Esophagus (tissue), 2 donors: ENCODE measurements around the gene NEMP1. TPM values are rescaled to one million over a fixed set of nuclear protein-coding genes. Genes with fewer than 3 reads are reported as not detected.
"Not testable (repeated sequence)": the region's sequence is repeated elsewhere in the genome, so short reads cannot be mapped to it uniquely, and the experiment has no call there.

ENCODE experiments used
- H3K27ac ChIP-seq, 2 donors: one replicate each; pipeline ENCODE4 v1.5.1; 2013; ENCODE audit warnings: low read depth in 2 of 2, mild to moderate bottlenecking in 2 of 2, inconsistent platforms in 1 of 2, low read length in 1 of 2, moderate library complexity in 1 of 2
- H3K27me3 ChIP-seq, 2 donors: one replicate each; pipeline ENCODE4 v1.6.1; 2013; ENCODE audit warnings: low read length in 2 of 2, control low read depth in 1 of 2, mild to moderate bottlenecking in 1 of 2; ENCODE audit not compliant: insufficient read depth in 2 of 2, control insufficient read depth in 1 of 2
- H3K36me3 ChIP-seq, 2 donors: one replicate each; pipeline ENCODE4 v1.6.1; 2013; ENCODE audit warnings: low read length in 1 of 2; ENCODE audit not compliant: control insufficient read depth in 2 of 2, insufficient read depth in 2 of 2
- H3K4me1 ChIP-seq, 2 donors: one replicate each; pipeline ENCODE4 v1.6.1; 2013; ENCODE audit warnings: low read length in 1 of 2; ENCODE audit not compliant: control insufficient read depth in 2 of 2, insufficient read depth in 2 of 2
- H3K4me3 ChIP-seq, 2 donors: one replicate each; pipeline ENCODE4 v1.5.1; 2013; ENCODE audit warnings: low read length in 2 of 2, mild to moderate bottlenecking in 2 of 2, low read depth in 1 of 2, moderate library complexity in 1 of 2
- H3K9me3 ChIP-seq, 2 donors: one replicate each; pipeline ENCODE4 v1.6.1; 2013; ENCODE audit warnings: mild to moderate bottlenecking in 2 of 2, low read depth in 1 of 2, low read length in 1 of 2, moderate library complexity in 1 of 2; ENCODE audit not compliant: control insufficient read depth in 2 of 2, insufficient read depth in 1 of 2
- WGBS, 2 donors: extraction: QIAGEN DNeasy Blood & Tissue Kit; methylation state at CpG; one replicate each; pipeline ENCODE4 v1.1.7; 2013; 5-methylcytosine and 5-hydroxymethylcytosine counted together
- polyA plus RNA-seq, 2 donors: library from polyadenylated mRNA; stranded (reverse); fragments of 200-250 nt; gene quantifications; one replicate each; pipeline ENCODE4 v1.2.3, GENCODE V29; 2013
- donor health status: healthy with polysubstance abuse.
- donor health status: Bipolar disorder and iron deficiency.

Gene NEMP1
- polyA plus RNA-seq, 2 donors: 3.0 TPM

DNA sequence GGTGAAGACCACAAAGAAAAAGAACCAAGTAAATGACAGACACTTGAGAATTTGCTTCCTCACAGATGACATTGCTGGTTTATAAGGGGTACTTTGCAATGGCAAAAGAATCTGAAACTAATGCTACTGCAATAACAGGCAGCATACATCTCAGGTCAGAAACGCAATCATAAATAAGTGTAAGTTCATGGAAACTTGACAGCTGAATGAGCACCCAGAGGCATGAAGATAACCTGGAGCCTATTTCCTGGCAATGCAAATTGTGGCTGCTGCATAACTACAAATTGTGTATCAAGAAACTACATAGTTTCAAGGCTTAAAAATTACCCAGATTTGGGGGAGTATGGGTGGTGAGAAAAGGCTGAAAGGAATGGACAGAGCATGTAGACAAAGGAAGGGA, 20.1 kb downstream of the NEMP1 start:
- Histone ChIP-seq H3K4me1 (no peaks in the 10 kb centered on the region), H3K4me3 (no peak overlapping the region), H3K9me3 (no peaks in the 10 kb centered on the region), H3K27me3 (no peaks in the 10 kb centered on the region), H3K27ac (no peak overlapping the region), H3K36me3 (peaks cover 4 to 9% of the 10 kb centered on the region in 2 donors)
- 90 to 91% methylated on average over 1 of the region's 1 CpG for WGBS, 2 donors

DNA sequence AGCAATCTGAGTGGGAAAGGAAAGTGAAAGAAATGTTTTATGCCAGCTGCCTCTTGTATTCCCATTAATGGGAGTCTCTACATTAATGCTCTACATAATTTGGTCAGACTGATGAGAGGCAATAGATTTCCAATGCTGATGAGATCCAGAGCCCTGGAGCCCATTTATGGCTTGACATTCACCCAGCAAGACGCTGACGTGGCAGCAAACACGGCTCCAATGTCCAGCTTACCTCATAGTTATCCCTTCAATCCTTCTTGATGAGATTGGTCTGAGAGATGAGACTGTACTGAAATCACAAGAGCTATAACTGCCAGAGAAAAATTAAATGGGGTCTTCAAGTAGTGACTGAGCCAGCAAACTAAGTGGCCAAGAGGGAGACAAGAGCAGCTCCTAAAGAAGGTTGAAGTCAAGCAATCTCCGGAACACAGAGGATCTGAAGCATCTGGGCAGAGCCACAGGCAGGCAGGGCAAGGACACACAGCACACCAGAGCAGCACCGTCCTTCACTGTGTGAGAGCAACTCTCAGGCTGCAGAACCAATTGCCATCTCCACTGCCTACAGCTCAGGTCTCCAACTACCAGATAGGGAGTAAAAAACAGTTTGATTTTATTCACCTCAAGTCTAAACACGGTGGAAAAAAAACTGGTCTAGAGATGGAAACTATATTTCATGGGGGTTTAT, 21.4 kb downstream of the NEMP1 start:
- WGBS, 2 donors: 88 to 89% methylated on average over 6 of the region's 6 CpGs
- Histone ChIP-seq H3K27me3 (no peaks in the 10 kb centered on the region), H3K4me3 (no peak overlapping the region), H3K9me3 (no peaks in the 10 kb centered on the region), H3K36me3 (peaks cover 4 to 9% of the 10 kb centered on the region in 2 donors), H3K4me1 (no peaks in the 10 kb centered on the region), H3K27ac (no peak overlapping the region)

DNA sequence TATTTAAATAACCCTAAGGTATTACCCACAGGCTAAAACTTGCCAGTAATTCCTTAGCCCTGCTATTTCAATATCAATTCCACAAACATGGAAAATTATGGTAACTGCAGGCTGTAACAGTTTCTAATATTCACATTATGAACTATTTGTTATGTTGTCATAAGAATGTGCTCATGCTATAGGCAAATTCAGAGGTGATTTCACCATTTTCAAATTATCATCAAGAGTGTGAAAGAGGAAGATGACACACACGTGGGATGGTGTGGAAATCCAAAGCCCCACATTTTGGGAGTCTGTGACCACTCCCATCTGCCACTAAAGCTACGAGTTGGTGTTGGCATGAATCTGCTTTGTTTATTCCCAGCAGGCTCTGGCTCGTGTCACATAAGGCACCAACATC, 22.8 kb downstream of the NEMP1 start:
- Histone ChIP-seq H3K27ac (no peak overlapping the region), H3K36me3 (peaks cover 4 to 9% of the 10 kb centered on the region in 2 donors), H3K4me3 (no peak overlapping the region), H3K9me3 (no peaks in the 10 kb centered on the region), H3K4me1 (no peaks in the 10 kb centered on the region), H3K27me3 (no peaks in the 10 kb centered on the region)
- WGBS, 2 donors: 41 to 51% methylated on average over 3 of the region's 3 CpGs

GRCh38 chr12:57053901-57054300, 24.7 kb downstream of the NEMP1 start:
- not testable (repeated sequence) for H3K4me3 ChIP-seq, H3K36me3 ChIP-seq, H3K27ac ChIP-seq, H3K27me3 ChIP-seq, H3K9me3 ChIP-seq, H3K4me1 ChIP-seq
- WGBS, 2 donors: 95 to 99% methylated on average over 4 of the region's 4 CpGs

DNA sequence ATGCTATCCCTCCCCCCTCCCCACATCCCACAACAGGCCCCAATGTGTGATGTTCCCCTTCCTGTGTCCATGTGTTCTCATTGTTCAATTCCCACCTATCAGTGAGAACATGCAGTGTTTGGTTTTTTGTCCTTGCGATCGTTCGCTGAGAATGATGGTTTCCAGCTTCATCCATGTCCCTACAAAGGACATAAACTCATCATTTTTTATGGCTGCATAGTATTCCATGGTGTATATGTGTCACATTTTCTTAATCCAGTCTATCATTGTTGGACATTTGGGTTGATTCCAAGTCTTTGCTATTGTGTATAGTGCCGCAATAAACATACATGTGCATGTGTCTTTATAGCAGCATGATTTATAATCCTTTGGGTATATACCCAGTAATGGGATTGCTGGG, 25.4 kb downstream of the NEMP1 start:
- not testable (repeated sequence) for H3K27me3 ChIP-seq, H3K4me1 ChIP-seq, H3K4me3 ChIP-seq, H3K36me3 ChIP-seq, H3K27ac ChIP-seq, H3K9me3 ChIP-seq
- WGBS, 2 donors: 95 to 100% methylated on average over 4 of the region's 4 CpGs

GRCh38 chr12:57051011-57051410, 27.6 kb downstream of the NEMP1 start:
- Histone ChIP-seq H3K36me3 (no peaks in the 10 kb centered on the region), H3K4me3 (no peak overlapping the region), H3K27ac (no peak overlapping the region), H3K27me3 (no peaks in the 10 kb centered on the region), H3K9me3 (no peaks in the 10 kb centered on the region), H3K4me1 (peaks cover 2 to 4% of the 10 kb centered on the region in 2 donors)
- WGBS, 2 donors: 87 to 100% methylated on average over 1 of the region's 1 CpG

GRCh38 chr12:57049890-57050289, 28.7 kb downstream of the NEMP1 start, which contains the start of gene MYO1A:
Gene MYO1A (minus strand): TSS chr12:57050129. CDS start chr12:57048323, 1,806 bp downstream.
- Histone ChIP-seq H3K27ac (no peak within 1 kb of the TSS), H3K27me3 (no peaks in the 10 kb centered on the region), H3K4me1 (peaks cover 2 to 4% of the 10 kb centered on the region in 2 donors), H3K9me3 (no peaks in the 10 kb centered on the region), H3K36me3 (no peaks in the 10 kb centered on the region), H3K4me3 (no peak within 1 kb of the TSS)
- 31 to 36% methylated on average over 2 of the region's 2 CpGs for WGBS, 2 donors

DNA sequence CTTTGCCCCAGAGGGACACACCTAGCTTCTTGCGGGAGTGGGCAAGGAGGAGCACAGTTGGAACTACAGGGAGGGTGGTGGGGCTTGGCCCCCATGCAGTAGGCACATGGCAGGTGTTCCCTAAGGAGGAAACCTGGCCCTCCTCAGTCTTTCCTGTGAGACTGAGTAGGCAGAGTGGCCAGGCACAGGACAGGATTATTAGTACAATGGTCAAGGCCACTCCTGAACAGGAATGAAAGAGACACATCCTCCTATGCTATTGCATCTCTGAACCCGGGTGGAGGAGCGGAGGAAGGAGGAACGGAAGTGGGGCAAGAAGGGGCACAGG, 29.5 kb downstream of the NEMP1 start:
- H3K27me3 ChIP-seq: no peaks in the 10 kb centered on the region
- no peaks in the 10 kb centered on the region for H3K9me3 ChIP-seq
- H3K27ac ChIP-seq: no peak overlapping the region
- peaks cover 2 to 4% of the 10 kb centered on the region in 2 donors for H3K4me1 ChIP-seq
- no peaks in the 10 kb centered on the region for H3K36me3 ChIP-seq
- H3K4me3 ChIP-seq: no peak overlapping the region
- WGBS, 2 donors: 70 to 82% methylated on average over 4 of the region's 4 CpGs

DNA sequence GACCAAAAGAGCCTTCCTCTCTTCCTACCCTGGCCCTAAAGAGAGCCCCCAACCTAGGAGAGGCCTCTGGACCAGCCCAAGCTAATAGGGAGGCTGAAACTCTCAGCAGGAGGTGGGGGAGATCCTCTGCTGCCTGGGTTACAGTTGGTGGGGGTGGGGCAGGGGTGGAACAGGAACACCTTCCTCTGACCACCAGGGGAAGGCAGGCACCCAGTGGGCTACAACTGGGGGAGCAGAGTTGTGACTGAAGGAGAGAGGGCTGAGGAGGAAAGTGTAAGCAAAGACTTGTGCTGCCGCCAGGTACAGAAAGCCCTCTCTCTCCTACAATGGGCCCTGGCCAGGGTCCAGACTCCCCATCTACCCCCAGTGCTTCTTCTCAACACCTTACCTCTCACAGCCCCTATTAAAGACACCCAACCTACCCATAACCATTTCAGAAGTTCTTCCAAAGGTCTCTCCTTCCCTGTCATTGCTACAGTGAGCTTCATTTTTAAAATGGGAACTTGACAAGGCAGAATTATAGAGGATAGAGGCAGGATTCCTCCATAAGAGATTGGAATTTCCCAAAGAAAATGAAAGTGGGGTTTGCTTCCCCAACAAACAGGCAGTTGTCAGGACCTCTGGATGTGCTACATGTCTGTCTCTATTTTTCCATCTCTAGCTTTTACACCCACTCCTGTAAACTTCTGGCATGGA, 30.0 kb downstream of the NEMP1 start:
- peaks cover 2 to 4% of the 10 kb centered on the region in 2 donors for H3K4me1 ChIP-seq
- WGBS, 2 donors: 78 to 100% methylated on average over 1 of the region's 1 CpG
- H3K27ac ChIP-seq: no peak overlapping the region

GRCh38 chr12:57047981-57048380, 30.6 kb downstream of the NEMP1 start:
- H3K27ac ChIP-seq: no peak overlapping the region

More for the DNA sequence above, 30.0 kb downstream of the NEMP1 start:
- no peaks in the 10 kb centered on the region for H3K36me3 ChIP-seq
- no peaks in the 10 kb centered on the region for H3K9me3 ChIP-seq
- no peaks in the 10 kb centered on the region for H3K27me3 ChIP-seq
- no peak overlapping the region for H3K4me3 ChIP-seq

More at GRCh38 chr12:57047981-57048380, 30.6 kb downstream of the NEMP1 start:
- Histone ChIP-seq H3K36me3 (no peaks in the 10 kb centered on the region), H3K9me3 (no peaks in the 10 kb centered on the region), H3K4me1 (peaks cover 2 to 4% of the 10 kb centered on the region in 2 donors), H3K4me3 (no peak overlapping the region), H3K27me3 (no peaks in the 10 kb centered on the region)
- WGBS, 2 donors: 82 to 95% methylated on average over 1 of the region's 1 CpG
